M059J (cell line): ENCODE measurements around the gene TLK2. TPM values are rescaled to one million over a fixed set of nuclear protein-coding genes. Genes with fewer than 3 reads are reported as not detected.
A peak's percentile ranks its signal among the peaks of the same experiment; 100 is the strongest.
"Not testable (repeated sequence)": the region's sequence is repeated elsewhere in the genome, so short reads cannot be mapped to it uniquely, and the experiment has no call there.

Source experiments
- DNase-seq: peaks from one replicate; pipeline ENCODE4 v3.0.0-alpha.2; 2012; ENCODE audit warnings: low read depth
- total RNA-seq: library from RNA; depleted of rRNA; stranded (reverse); fragments of >200 nt; shearing (Covaris generic); gene quantifications from 2 replicates; pipeline ENCODE4 v1.2.3, GENCODE V29; 2014

The TLK2 gene
- total RNA-seq, 1 experiment from 2014 or later: 43.9 TPM

DNA sequence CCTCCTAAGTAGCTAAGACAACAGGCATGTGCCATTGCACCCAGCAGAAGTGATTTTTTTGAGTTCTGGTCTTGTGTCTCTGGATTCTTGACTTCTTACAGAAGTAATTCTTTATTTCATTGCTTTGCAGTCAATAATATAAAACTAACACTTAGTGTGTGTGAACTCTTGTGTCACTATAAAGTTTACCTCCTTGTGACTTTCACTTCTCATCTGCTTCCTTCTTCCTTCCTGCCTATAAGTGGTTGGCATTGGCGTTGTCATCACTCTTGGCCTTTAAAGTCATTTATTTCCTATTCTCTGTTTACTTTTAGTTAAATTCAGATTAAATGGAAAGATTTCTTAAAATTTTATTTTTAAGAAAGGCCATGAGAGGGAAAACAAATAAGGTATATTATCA lies 12.4 kb downstream of the TLK2 start:
- DNase-seq: not testable (repeated sequence)

DNA sequence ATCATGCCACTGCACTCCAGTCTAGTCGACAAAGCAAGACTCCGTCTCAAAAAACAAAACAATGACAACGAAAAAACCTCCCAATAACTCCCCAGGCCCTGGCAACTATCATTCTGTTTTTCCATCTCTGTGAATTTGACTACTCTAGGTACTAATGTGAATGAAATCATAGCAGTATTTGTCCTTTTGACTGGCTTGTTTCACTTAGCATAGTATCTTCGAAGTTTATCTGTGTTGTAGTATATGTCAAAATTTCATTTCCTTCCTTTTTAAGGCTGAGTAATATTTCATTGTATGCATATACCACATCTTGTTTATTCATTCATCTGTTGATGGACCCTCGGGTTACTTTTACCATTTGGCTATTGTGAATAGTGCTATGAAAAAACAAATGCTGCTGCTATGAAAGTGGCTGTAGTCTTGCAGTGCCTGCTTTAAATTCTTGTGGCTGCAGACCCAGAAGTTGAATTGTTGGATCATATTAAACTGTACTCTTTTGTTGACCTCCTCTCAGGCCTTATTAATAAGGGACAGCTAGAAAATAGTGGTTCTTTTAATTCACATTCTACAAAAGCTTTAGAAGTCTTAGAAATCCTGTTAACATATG lies 14.5 kb downstream of the TLK2 start:
- DNase-seq: not testable (repeated sequence)

DNA sequence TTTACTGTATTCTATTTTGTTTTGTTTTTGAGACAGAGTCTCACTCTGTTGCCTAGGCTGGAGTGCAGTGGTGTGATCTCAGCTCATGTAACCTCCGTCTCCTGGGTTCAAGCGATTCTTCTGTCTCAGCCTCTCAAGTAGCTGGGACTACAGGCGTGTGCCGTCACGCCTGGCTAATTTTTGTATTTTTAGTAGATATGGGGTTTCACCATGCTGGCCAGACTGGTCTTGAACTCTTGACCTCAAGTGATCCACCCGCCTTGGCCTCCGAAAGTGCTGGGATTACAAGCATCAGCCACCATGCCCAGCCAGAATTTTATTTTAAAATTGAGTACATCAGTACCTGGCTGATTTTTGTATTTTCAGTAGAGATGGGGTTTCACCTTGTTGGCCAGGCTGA lies 15.4 kb downstream of the TLK2 start:
- DNase-seq: not testable (repeated sequence)

DNA sequence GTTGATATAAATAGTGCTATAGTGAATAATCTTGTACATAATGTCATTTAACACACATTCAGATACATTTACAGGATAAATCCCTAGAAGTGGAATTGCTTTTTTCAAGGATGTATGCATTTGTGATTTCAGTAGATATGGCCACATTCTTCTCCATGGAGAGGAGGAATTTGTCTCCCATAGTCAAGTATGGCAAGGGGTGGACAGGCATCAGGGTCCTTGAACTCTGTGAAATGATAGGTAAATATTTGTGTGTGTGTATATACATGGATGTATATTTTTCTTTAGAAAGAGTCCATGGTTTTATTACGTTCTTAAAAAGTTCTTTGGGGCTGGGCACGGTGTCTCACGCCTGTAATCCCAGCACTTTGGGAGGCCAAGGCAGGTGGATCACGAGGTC lies 17.7 kb downstream of the TLK2 start:
- not testable (repeated sequence) for DNase-seq

DNA sequence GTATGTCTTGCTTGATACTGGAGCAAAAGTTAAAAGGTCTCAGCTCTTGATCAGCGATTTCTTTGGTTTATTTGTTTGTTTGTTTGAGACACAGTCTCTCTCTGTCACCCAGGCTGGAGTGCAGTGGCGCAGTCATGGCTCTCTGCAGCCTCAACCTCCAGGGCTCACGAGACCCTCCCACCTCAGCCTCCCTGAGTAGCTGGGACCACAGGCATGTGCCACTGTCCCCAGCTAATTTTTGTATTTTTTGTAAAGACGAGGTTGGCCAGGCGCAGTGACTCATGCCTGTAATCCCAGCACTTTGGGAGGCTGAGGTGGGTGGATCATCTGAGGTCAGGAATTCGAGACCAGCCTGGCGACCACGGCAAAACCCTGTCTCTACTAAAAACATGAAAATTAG lies 20.2 kb downstream of the TLK2 start:
- DNase-seq: peak; percentile 30

DNA sequence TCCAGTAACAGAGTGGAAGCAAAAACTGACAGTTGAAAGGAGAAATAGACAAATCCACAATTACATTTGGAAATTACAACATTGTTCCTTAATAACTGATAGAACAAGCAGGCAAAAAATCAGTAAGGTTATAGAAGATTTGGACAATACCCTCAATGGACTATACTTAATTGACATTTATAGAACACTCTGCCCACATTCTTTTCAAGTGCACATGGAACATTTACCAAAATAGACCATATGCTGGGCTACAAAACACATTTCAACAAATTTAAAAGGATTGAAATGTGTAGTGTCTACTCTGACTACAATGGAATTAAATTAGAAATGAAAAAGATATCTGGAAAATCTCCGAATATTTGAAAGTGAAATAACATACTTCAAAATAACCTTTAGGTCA lies 21.8 kb downstream of the TLK2 start:
- not testable (repeated sequence) for DNase-seq

DNA sequence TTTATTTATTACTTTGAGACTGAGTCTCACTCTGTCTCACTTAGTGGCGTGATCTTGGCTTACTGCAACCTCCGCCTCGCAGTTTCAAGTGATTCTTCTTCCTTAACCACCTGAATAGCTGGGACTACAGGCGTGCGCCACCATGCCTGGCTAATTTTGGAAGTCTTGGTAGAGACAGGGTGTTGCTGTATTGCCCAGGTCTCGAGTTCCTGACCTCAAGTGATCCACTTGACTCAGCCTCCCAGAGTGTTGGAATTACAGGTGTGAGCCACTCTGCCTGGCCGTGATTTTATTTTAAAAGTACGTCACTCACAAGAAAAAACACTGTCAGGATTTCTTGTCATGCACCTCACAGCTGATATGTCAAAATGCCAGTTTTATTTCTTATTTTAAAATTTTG lies 26.2 kb downstream of the TLK2 start:
- not testable (repeated sequence) for DNase-seq

DNA sequence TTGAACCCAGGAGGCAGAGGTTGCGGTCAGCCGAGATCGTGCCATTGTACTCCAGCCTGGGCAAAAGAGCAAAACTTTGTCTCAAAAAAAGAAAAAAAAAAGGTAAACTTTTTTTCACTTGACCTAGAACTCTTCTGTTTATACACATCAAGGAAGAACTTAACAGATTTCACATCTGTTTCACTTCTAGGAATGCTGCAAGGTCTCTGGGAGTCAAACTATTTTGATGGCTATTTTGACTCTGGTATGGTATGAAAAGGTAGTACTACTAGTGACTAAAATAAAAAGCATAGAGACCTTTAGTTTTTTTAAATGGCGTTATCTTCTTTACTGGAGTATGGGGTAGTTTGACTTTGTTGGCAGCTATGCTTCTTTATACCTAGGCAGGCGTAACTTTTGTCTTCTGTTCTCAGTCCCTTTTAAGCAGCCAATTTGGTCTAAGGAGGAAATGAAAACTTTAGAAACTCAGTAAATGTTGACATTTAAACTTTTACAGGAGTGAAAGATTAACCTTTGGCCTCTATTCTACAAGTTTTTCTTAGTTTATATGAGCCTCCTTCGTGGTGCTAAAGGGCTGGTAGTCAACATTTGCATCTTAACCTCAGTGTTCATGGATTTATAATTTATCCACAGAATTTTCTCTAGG lies 28.7 kb downstream of the TLK2 start:
- DNase-seq: not testable (repeated sequence)

DNA sequence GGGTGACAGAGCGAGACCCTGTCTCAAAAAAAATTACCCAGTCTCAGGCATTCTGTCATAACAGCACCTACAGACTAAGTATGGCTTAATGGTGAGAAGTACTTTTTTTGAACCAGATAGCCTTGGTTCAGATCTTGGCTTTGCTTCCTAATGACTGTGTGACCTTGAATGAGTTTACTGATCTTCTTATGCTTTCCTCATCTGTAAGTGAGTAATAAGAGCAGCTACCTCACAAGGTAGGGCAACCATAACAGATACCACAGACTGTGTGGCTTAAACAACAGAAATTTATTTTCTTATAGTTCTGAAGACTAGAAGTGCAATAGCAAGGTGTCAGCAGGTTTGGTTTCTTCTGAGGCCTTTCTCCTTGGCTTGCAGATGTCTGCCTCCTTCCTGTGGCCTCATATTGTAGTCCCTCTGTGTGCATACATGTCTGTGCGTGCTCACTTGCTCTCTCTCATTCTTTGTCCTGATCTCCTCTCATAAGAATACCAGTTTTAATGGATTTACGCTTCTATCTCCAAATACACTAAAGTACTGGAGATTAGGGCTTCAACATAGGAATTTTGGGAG lies 31.7 kb downstream of the TLK2 start:
- not testable (repeated sequence) for DNase-seq

DNA sequence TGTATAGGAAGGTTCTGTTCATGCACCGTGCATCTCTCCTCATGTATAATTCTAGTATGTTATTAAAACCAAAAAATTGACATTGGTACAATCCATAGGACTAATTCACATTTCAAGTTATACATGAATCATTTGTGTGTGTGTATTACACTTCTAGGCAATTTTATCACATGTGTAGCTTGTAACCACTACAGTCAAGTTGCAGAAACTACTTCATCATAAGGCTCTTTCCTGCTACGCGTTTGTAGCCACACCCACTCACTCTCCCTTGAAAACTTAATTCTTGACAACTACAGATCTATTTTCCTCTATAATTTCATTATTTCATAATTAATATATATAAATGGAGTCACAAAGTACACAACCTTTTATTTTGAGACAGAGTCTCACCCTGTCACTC lies 32.4 kb downstream of the TLK2 start:
- DNase-seq: not testable (repeated sequence)

DNA sequence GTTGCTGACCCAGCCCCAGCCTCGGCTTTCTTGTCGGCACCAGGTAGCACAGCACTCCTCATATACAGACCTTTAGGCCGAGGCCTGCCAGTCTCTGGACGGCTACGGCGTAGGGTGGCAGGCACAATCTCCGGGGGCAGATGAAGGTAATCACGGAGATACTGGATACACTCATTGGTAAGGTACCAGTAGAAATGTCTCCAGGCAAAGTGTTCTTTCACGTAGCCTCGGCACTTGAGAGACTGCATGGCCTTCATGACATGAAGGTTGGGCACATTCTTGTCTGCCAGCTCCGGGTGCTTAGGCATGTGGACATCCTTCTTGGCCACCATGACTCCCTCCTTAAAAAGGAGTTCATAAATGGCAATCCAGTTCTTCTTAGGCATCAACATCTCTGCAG lies 37.8 kb downstream of the TLK2 start:
- not testable (repeated sequence) for DNase-seq

DNA sequence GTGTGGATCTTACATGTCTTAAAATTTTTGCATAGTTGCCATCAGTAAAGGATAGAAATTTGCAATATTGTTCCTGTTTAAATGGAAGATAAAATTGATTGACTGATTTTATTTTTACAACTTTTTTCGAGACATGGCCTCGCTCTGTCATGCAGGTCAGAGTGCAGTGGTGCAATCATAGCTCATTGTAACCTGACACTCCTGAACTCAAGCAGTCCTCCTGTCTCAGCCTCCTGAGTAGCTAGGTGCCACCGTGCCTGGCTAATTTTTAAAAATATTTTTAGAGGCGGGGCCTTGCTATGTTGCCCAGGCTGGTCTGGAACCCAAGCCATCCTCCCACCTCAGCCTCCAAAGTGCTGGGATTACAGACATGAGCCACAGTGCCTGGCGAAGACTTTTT lies 42.7 kb downstream of the TLK2 start:
- DNase-seq: not testable (repeated sequence)

DNA sequence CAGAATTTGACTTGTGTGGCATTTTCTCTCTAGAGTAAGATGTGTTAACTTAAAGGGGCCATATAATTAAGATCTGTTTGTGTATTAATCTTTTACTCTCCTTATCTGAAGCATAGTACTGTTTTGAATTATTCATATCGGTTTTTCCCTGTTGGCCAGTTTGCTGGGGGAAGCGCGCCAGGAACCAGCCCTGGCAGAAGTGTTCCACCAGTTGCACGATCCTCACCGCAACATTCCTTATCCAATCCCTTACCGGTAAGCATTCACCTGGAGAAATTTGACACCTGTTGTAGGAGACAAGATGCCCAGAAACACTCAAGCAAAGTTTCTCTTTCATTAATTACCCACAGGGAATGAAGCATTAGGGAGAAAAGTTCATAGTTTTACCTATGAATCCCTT lies 45.5 kb downstream of the TLK2 start:
- not testable (repeated sequence) for DNase-seq

DNA sequence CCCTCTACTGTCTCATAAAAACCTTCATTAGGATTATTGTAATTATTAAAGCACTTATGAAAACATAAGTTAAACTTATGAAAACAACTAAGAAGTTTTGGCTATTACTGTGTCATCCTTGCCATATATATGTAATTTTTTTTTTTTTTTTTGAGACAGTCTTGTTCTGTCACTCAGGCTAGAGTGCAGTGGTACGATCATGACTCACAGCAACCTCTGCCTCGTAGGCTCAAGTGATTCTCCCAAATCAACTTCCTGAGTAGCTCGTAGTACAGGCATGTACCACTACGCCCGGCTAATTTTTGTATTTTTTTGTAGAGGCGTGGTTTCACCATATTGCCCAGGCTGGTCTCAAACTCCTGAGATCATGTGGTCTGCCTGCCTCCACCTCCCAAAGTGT lies 46.7 kb downstream of the TLK2 start:
- peak; percentile 22 for DNase-seq

DNA sequence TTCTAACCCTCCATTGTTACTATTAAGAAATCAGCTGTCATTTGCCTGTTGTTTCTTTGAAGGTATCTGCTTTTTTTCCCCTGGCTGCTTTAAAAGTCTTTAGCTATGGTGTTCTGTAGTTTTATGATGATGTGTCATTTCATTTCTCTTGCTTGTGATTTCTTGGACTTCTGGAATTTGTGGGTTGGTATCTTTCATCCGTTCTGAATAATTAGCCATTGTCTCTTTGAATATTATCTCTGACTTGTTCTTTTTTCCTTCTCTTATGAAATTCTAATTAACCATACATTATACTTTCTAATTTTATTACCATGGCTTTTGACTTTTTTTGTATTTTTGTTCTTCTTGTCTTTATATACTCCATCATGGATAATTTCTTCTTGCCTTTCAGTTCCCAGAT lies 52.3 kb downstream of the TLK2 start:
- not testable (repeated sequence) for DNase-seq

DNA sequence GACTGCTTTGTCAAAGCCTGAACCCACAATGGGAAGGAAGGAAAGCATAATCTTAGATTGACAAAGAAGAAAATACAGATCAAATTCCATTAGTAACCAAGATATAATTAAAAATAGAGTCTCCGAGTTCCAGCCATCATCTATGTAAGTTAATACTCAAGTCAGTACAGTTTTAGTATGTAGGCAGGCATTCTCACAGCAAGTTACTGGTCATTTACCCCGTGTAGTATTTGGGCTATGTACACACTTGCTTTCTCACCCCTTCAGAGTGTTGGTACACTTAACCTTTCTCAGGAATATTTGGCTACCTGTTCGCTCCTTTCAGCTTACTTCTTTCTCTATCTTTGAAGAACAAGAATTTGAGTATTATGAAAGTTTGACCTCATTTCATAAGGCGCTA lies 57.9 kb downstream of the TLK2 start:
- not testable (repeated sequence) for DNase-seq

DNA sequence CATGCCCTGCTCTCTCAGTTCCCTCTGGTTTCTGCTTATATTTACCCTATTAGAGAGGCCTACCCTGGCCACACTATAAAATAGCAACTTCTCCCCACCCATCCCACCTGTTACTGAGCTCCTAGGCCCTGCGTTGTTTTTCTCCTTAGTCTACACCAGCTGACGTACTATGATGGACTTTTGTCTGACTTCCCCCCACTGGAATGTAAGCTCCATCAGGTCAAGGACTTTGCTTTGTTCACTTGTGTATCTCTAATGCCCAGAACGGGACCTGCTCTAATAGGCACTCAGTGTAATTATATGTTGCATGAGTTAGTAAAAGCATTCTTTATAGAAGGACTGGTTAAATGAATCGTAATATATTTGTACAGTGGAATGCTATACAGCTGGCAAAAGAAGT lies 62.4 kb downstream of the TLK2 start:
- not testable (repeated sequence) for DNase-seq

DNA sequence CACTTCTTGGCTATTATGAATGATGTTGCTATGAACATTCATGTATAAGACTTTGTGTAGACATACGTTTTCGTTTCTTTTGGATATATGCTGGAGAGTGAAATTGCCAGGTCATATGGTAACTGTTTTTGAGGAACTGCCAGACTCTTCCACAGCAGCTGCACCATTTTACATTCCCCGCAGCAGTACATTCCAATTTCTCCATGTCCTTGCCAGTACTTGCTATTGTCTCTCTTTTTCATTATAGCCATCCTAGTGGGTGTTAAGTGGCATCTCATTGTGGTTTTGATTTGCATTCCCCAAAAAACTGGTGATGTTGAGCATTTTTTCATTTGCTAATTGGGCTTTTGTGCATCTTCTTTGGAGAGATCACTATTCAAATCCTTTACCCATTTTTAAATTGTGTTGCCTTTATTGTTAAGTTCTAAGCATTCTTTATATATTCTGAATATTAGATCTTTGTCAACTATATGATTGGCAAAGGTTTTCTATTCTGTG lies 64.7 kb downstream of the TLK2 start:
- DNase-seq: not testable (repeated sequence)

DNA sequence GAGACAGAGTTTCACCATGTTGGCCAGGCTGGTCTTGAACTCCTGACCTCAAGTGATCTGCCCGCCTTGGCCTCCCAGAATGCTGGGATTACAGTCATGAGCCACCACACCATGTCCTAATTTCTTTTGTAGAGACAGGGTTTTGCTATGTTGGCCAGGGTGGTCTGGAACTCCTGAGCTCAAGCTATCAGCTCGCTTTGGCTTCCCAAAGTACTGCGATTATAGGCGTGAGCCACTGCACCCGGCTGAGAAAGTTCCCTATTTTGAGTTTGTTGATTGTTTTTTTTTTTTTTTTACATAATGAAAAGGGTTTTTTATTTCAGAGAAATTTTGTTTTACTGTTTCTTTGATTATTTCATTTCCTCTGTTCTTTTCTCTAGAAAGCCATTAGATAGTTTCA lies 67.4 kb downstream of the TLK2 start:
- not testable (repeated sequence) for DNase-seq

DNA sequence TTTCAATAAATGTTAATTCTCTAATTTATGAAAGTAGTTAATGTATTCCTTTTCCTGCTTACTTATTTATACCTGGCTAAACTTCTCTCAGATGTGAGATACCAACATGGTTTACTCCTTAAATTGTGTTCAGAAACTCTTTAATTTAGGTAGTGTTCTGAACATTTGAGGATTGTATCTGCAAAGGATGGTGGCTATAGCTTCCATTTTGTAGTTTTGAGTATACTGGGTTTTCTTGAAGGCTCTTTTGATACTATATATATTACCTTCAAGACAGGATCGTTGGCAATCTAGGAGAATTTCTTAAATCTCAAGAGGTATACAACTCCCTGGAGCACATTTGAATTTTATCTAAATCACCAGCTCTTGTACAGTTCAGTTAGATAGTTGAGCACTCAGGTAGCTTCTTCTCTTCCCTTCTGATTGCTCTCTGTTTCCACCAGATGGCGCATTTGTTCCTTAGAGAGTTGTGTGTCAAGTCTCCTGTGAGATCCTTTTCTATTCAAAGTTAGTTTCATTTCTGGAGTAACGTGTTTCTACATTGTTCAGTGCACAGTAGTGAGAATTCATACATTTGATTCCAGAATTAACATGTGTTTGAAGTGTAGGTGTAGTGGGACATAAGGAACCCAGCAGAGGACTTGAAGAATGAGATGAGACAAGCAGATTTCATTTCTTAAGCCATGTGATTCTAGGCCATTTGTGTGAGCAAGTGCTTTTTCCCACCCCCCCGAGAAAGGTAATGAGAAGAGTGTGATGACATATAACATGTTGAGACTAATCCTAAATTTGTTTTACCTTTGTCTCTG lies 74.4 kb downstream of the TLK2 start:
- peak; percentile 30 for DNase-seq

DNA sequence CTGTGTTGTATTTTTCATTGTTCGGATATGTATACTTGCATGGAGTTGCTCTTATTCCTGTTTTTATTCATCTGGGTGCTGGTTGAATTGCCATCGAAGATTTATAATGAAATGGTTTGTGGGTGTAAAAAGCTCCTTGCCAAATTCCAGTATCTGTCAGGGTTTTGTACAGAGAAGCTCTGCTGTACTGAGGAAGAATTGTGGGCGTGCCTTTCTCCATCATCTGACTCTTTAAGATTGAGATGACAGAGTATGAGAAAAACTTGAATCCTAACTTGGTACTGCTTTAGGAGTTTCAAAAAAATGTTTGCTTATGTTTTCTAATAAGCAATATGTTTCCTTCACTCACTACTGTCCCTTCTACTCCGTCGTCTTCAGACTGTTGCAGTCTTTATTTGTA lies 78.9 kb downstream of the TLK2 start:
- not testable (repeated sequence) for DNase-seq

DNA sequence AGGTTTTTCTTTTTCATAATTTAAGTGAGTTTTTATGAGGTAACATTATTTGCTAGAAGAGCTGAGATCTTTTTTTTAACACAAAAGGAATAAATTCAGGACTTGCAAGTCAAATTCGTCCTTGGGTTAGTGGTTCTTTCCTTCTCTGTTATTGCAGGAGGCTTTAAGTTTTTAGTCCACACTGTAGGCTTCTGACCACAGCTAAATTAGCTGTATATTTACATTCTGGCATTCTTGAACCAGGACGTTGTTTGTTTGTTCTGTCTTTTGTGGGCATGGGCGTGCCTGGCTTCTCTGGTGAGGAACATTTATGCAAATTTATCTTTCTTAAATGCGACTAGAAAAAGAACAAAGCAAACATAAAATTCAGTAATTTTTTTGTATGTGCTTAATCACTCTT lies 80.3 kb downstream of the TLK2 start:
- peak; percentile 57 for DNase-seq
